HEK293 (cell line): ENCODE data around the gene FAM210B.

Experiments used
- CTCF ChIA-PET: fragments of 350-600 bp; formaldehyde crosslinking; extraction: SDS; loops from one replicate; lab custom pipeline; 2021; ENCODE audit warnings: antibody characterized with exemption; lab: Yijun Ruan, JAX
- POLR2A ChIA-PET: fragments of 300-600 bp; formaldehyde crosslinking; extraction: SDS; loops from one replicate; lab custom pipeline; 2020; ENCODE audit warnings: antibody characterized with exemption, inconsistent platforms; lab: Yijun Ruan, JAX
- H3K27ac ChIP-seq: fragments of 200-500 bp; sonication (Bioruptor generic); 2 replicates; pipeline ENCODE4 v1.5.1; 2014; ENCODE audit warnings: low read depth, low read length, control low read depth, inconsistent platforms; ENCODE audit errors: extremely low read depth
- H3K36me3 ChIP-seq, 2 experiments: fragments of 200-500 bp in 1 of 2; sonication (Bioruptor generic) in 1 of 2; 1 replicate in 1 of 2; 2 replicates in 1 of 2; pipeline ENCODE4 v1.5.1; 2014 to 2017; ENCODE audit warnings: inconsistent platforms in 2 of 2, low read length in 2 of 2; ENCODE audit not compliant: control insufficient read depth in 2 of 2, insufficient read depth in 1 of 2
- H3K4me1 ChIP-seq: fragments of 200-500 bp; sonication (Bioruptor generic); 2 replicates; pipeline ENCODE4 v1.5.1; 2014; ENCODE audit warnings: mild to moderate bottlenecking, low read length, inconsistent platforms; ENCODE audit not compliant: control insufficient read depth, insufficient read depth
- H3K4me3 ChIP-seq: 2 replicates; pipeline ENCODE4 v1.5.1; 2011; ENCODE audit warnings: low read depth, mild to moderate bottlenecking, control low read depth, low read length, moderate library complexity
- H3K9me3 ChIP-seq: fragments of 200-500 bp; sonication (Bioruptor generic); 2 replicates; pipeline ENCODE4 v1.5.1; 2014; ENCODE audit warnings: low read depth, low read length, inconsistent platforms; ENCODE audit not compliant: control insufficient read depth, insufficient read depth
- KLF7 ChIP-seq: fragments of 450-650 bp; formaldehyde crosslinking; IDR thresholded peaks from 2 replicates; pipeline ENCODE4 v1.5.1; 2016; ENCODE audit warnings: missing biosample characterization, missing genetic modification characterization, borderline replicate concordance
- SP2 ChIP-seq: fragments of 450-650 bp; formaldehyde crosslinking; IDR thresholded peaks from 2 replicates; pipeline ENCODE4 v1.5.1; 2016; ENCODE audit warnings: missing biosample characterization, missing genetic modification characterization
- TSHZ1 ChIP-seq: fragments of 450-650 bp; formaldehyde crosslinking; IDR thresholded peaks from 2 replicates; pipeline ENCODE4 v1.5.1; 2016; ENCODE audit warnings: missing biosample characterization, missing genetic modification characterization, borderline replicate concordance
- ZBTB48 ChIP-seq: fragments of 450-650 bp; formaldehyde crosslinking; IDR thresholded peaks from 2 replicates; pipeline ENCODE4 v1.5.1; 2016; ENCODE audit warnings: missing biosample characterization, missing genetic modification characterization
- ZFP37 ChIP-seq: fragments of 450-650 bp; formaldehyde crosslinking; IDR thresholded peaks from 2 replicates; pipeline ENCODE4 v1.5.1; 2016; ENCODE audit warnings: missing biosample characterization, missing genetic modification characterization
- ZNF202 ChIP-seq: fragments of 450-650 bp; formaldehyde crosslinking; IDR thresholded peaks from 2 replicates; pipeline ENCODE4 v1.5.1; 2016; ENCODE audit warnings: missing biosample characterization, missing genetic modification characterization, borderline replicate concordance
- ZNF23 ChIP-seq: fragments of 450-650 bp; formaldehyde crosslinking; IDR thresholded peaks from 2 replicates; pipeline ENCODE4 v1.5.1; 2016; ENCODE audit warnings: missing biosample characterization, missing genetic modification characterization, borderline replicate concordance
- ZNF404 ChIP-seq: fragments of 450-650 bp; formaldehyde crosslinking; IDR thresholded peaks from 2 replicates; pipeline ENCODE4 v1.5.1; 2017; ENCODE audit warnings: missing biosample characterization, missing genetic modification characterization
- ZNF423 ChIP-seq: fragments of 450-650 bp; formaldehyde crosslinking; IDR thresholded peaks from 2 replicates; pipeline ENCODE4 v1.5.1; 2016; ENCODE audit warnings: missing biosample characterization, missing genetic modification characterization
- ZNF433 ChIP-seq: fragments of 450-650 bp; formaldehyde crosslinking; IDR thresholded peaks from 2 replicates; pipeline ENCODE4 v1.5.1; 2016; ENCODE audit warnings: missing biosample characterization, missing genetic modification characterization, low read depth
- ZNF473 ChIP-seq: fragments of 450-650 bp; formaldehyde crosslinking; IDR thresholded peaks from 2 replicates; pipeline ENCODE4 v1.5.1; 2017; ENCODE audit warnings: missing biosample characterization, missing genetic modification characterization
- ZNF555 ChIP-seq: fragments of 450-650 bp; formaldehyde crosslinking; conservative IDR thresholded peaks from 2 replicates; pipeline ENCODE4 v1.5.1; 2017; ENCODE audit warnings: missing biosample characterization, mild to moderate bottlenecking, missing genetic modification characterization, inconsistent platforms
- ZNF654 ChIP-seq: fragments of 450-650 bp; formaldehyde crosslinking; IDR thresholded peaks from 2 replicates; pipeline ENCODE4 v1.5.1; 2016; ENCODE audit warnings: low read depth, missing biosample characterization, missing genetic modification characterization
- ZNF677 ChIP-seq: fragments of 450-650 bp; IDR thresholded peaks from 2 replicates; pipeline ENCODE4 v1.5.0; 2018; ENCODE audit warnings: missing biosample characterization, mild to moderate bottlenecking, missing genetic modification characterization, moderate library complexity
- ZNF707 ChIP-seq: fragments of 450-650 bp; formaldehyde crosslinking; IDR thresholded peaks from 2 replicates; pipeline ENCODE4 v1.5.1; 2016; ENCODE audit warnings: missing biosample characterization, missing genetic modification characterization
- ZSCAN16 ChIP-seq: fragments of 450-650 bp; formaldehyde crosslinking; IDR thresholded peaks from 2 replicates; pipeline ENCODE4 v1.5.1; 2016; ENCODE audit warnings: missing biosample characterization, missing genetic modification characterization
- TF ChIP-seq, protein P1 (sequence below): fragments of 450-650 bp; formaldehyde crosslinking; IDR thresholded peaks from 2 replicates; pipeline ENCODE4 v1.5.1; 2016; ENCODE audit warnings: missing biosample characterization, missing genetic modification characterization
- TF ChIP-seq, protein P2 (sequence below): fragments of 450-650 bp; formaldehyde crosslinking; IDR thresholded peaks from 2 replicates; pipeline ENCODE4 v1.5.1; 2016; ENCODE audit warnings: missing biosample characterization, missing genetic modification characterization
- TF ChIP-seq, protein P3 (sequence below): fragments of 450-650 bp; formaldehyde crosslinking; optimal IDR thresholded peaks from 2 replicates; pipeline ENCODE3; 2016; ENCODE audit warnings: missing biosample characterization, mild to moderate bottlenecking, missing genetic modification characterization
- TF ChIP-seq, protein P4 (sequence below): fragments of 450-650 bp; formaldehyde crosslinking; IDR thresholded peaks from 2 replicates; pipeline ENCODE4 v1.5.1; 2016; ENCODE audit warnings: missing biosample characterization, missing genetic modification characterization
- TF ChIP-seq, protein P5 (sequence below): fragments of 450-650 bp; formaldehyde crosslinking; IDR thresholded peaks from 2 replicates; pipeline ENCODE4 v1.5.1; 2016; ENCODE audit warnings: missing biosample characterization, missing genetic modification characterization

Gene FAM210B

DNA sequence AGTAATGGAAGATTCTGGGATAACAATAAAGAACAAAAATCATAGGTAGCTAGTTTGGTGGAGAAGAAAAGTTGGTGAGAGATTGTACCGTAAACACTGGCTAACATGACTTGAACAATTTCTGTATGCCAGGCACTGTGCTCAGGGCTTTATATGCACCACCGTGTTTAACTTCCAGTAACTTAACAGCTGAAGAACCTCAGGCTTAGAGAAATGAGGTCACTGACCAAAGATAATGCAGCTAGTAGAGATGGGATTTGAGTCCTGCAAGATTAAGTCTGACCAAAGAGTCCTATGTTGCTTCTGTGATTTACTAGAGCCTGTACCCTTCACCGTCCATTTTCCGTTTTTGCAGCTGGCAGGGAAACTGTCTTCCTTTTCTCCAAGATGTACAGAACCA lies 36.4 kb downstream of the FAM210B start (continued):
- TF ChIP-seq, protein P1, sequence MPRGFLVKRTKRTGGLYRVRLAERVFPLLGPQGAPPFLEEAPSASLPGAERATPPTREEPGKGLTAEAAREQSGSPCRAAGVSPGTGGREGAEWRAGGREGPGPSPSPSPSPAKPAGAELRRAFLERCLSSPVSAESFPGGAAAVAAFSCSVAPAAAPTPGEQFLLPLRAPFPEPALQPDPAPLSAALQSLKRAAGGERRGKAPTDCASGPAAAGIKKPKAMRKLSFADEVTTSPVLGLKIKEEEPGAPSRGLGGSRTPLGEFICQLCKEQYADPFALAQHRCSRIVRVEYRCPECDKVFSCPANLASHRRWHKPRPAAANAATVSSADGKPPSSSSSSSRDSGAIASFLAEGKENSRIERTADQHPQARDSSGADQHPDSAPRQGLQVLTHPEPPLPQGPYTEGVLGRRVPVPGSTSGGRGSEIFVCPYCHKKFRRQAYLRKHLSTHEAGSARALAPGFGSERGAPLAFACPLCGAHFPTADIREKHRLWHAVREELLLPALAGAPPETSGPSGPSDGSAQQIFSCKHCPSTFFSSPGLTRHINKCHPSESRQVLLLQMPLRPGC (tag by site-specific recombination) = no peak
- TF ChIP-seq ZNF404 (tag by site-specific recombination) (no peak), ZNF654 (no peak)

DNA sequence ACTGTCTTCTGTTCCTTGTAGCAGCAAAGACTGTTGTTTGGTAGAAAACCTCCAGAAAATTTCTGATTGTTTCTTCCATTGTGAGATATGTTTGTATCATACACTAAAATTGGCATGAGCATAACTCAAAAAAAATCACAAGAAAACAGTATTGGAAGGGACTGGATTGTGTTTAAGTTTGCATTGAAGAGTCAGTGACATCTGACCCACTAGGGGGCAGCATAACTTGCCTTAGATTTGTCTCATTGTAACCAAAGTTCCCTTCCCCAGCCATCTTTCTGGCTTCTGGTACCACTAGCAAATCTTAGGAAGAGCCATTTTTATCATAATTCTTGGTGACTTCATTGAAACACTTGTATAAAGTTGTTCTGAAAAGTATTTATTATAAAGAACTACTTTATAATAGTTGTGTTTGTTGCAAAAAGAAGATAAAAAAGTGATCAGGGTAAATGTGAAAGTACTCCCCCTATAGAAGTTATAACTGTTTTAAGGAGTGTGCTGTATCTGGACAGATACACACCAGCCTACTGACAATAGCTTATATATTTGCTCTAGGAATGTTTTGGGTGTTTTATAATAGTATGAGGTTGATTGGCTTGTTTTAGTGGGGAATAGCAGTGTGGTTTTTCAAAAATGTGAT lies 41.3 kb downstream of the FAM210B start:
- no peak overlapping the region for H3K4me3 ChIP-seq
- H3K36me3 ChIP-seq = peaks cover 56 to 98% of the 10 kb centered on the region in 2 experiments
- H3K27ac ChIP-seq = no peak overlapping the region
- ChIA-PET CTCF (interaction anchor here (0.7 to 1.4 kb wide), 5 partner anchors 9 to 151 kb away, joined by 3 to 4 read pairs (median 3); partner anchors contain the start of gene CASS4), POLR2A (no interaction called here)
- TF ChIP-seq ZNF202 (tag by site-specific recombination) (no peak), ZNF654 (peak; percentile 46), ZNF677 (no peak), ZBTB48 (tag by site-specific recombination) (no peak), ZNF433 (tag by site-specific recombination) (no peak), ZNF555 (no peak), ZNF473 (tag by site-specific recombination) (no peak), SP2 (no peak), TSHZ1 (tag by site-specific recombination) (no peak), ZNF423 (tag by site-specific recombination) (no peak), ZSCAN16 (tag by site-specific recombination) (no peak)
- TF ChIP-seq, protein P2, sequence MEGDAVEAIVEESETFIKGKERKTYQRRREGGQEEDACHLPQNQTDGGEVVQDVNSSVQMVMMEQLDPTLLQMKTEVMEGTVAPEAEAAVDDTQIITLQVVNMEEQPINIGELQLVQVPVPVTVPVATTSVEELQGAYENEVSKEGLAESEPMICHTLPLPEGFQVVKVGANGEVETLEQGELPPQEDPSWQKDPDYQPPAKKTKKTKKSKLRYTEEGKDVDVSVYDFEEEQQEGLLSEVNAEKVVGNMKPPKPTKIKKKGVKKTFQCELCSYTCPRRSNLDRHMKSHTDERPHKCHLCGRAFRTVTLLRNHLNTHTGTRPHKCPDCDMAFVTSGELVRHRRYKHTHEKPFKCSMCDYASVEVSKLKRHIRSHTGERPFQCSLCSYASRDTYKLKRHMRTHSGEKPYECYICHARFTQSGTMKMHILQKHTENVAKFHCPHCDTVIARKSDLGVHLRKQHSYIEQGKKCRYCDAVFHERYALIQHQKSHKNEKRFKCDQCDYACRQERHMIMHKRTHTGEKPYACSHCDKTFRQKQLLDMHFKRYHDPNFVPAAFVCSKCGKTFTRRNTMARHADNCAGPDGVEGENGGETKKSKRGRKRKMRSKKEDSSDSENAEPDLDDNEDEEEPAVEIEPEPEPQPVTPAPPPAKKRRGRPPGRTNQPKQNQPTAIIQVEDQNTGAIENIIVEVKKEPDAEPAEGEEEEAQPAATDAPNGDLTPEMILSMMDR = 0 out of 2 replicates have a peak, but pooled peaks have one; percentile 13
- H3K4me1 ChIP-seq = no peaks in the 10 kb centered on the region
- H3K9me3 ChIP-seq = no peaks in the 10 kb centered on the region

GRCh38 chr20:56403465-56403864 lies 44.7 kb downstream of the FAM210B start:
- CTCF ChIA-PET = interaction anchor here (1.5 kb wide), 1 partner anchor 11 kb away, joined by 5 read pairs; the partner anchor contains the start of genes AURKA and CSTF1
- no peaks in the 10 kb centered on the region for H3K4me1 ChIP-seq
- H3K27ac ChIP-seq = no peak overlapping the region
- H3K4me3 ChIP-seq = no peak overlapping the region
- H3K9me3 ChIP-seq = no peaks in the 10 kb centered on the region
- POLR2A ChIA-PET = no interaction called here
- H3K36me3 ChIP-seq = peaks cover 70 to 93% of the 10 kb centered on the region in 2 experiments
- TF ChIP-seq, protein P3, sequence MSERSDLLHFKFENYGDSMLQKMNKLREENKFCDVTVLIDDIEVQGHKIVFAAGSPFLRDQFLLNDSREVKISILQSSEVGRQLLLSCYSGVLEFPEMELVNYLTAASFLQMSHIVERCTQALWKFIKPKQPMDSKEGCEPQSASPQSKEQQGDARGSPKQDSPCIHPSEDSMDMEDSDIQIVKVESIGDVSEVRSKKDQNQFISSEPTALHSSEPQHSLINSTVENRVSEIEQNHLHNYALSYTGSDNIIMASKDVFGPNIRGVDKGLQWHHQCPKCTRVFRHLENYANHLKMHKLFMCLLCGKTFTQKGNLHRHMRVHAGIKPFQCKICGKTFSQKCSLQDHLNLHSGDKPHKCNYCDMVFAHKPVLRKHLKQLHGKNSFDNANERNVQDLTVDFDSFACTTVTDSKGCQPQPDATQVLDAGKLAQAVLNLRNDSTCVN (tag by site-specific recombination) = no peak
- TF ChIP-seq ZNF707 (tag by site-specific recombination) = no peak
- no peak for TF ChIP-seq ZNF23 (tag by site-specific recombination)
- TF ChIP-seq, protein P4, sequence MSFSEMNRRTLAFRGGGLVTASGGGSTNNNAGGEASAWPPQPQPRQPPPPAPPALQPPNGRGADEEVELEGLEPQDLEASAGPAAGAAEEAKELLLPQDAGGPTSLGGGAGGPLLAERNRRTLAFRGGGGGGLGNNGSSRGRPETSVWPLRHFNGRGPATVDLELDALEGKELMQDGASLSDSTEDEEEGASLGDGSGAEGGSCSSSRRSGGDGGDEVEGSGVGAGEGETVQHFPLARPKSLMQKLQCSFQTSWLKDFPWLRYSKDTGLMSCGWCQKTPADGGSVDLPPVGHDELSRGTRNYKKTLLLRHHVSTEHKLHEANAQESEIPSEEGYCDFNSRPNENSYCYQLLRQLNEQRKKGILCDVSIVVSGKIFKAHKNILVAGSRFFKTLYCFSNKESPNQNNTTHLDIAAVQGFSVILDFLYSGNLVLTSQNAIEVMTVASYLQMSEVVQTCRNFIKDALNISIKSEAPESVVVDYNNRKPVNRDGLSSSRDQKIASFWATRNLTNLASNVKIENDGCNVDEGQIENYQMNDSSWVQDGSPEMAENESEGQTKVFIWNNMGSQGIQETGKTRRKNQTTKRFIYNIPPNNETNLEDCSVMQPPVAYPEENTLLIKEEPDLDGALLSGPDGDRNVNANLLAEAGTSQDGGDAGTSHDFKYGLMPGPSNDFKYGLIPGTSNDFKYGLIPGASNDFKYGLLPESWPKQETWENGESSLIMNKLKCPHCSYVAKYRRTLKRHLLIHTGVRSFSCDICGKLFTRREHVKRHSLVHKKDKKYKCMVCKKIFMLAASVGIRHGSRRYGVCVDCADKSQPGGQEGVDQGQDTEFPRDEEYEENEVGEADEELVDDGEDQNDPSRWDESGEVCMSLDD (tag by site-specific recombination) = no peak
- TF ChIP-seq, protein P5, sequence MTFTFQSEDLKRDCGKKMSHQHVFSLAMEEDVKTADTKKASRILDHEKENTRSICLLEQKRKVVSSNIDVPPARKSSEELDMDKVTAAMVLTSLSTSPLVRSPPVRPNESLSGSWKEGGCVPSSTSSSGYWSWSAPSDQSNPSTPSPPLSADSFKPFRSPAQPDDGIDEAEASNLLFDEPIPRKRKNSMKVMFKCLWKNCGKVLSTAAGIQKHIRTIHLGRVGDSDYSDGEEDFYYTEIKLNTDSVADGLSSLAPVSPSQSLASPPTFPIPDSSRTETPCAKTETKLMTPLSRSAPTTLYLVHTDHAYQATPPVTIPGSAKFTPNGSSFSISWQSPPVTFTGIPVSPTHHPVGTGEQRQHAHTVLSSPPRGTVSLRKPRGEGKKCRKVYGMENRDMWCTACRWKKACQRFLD (tag by site-specific recombination) = no peak
- no peak for TF ChIP-seq ZFP37 (tag by site-specific recombination)
- no peak for TF ChIP-seq KLF7
